SK-N-SH treated with all-trans-retinoic acid at 6 μM for 48 hours (cell line): ENCODE data around the gene PHF1.

Experiments
- ATAC-seq: fragments of 200-7000 bp; cut with Tn5 transposase; 3 replicates; pipeline ENCODE4 v1.9.1; 2020; ENCODE audit warnings: mild to moderate bottlenecking, moderate library complexity
- ARNTL ChIP-seq: fragments of 450-650 bp; formaldehyde crosslinking; IDR thresholded peaks from 2 replicates; pipeline ENCODE4 v1.5.0; 2020; ENCODE audit warnings: low read depth, mild to moderate bottlenecking, moderate library complexity, borderline replicate concordance
- BACH2 ChIP-seq: fragments of 250-450 bp; sonication (Bioruptor Pico); IDR thresholded peaks from 2 replicates; pipeline ENCODE4 v1.9.0; 2021; ENCODE audit warnings: mild to moderate bottlenecking, borderline replicate concordance
- CREB5 ChIP-seq: fragments of 250-450 bp; sonication (Bioruptor Pico); IDR thresholded peaks from 2 replicates; pipeline ENCODE4 v1.5.1; 2020; ENCODE audit warnings: low read depth, mild to moderate bottlenecking, moderate library complexity
- CSRNP3 ChIP-seq: fragments of 250-450 bp; sonication (Bioruptor Pico); IDR thresholded peaks from 2 replicates; pipeline ENCODE4 v1.5.1; 2021; ENCODE audit warnings: mild to moderate bottlenecking, moderate library complexity
- ESRRG ChIP-seq: fragments of 250-450 bp; sonication (Bioruptor Pico); IDR thresholded peaks from 2 replicates; pipeline ENCODE4 v1.6.1; 2021; ENCODE audit warnings: mild to moderate bottlenecking
- GLIS3 ChIP-seq: fragments of 250-450 bp; sonication (Bioruptor Pico); IDR thresholded peaks from 2 replicates; pipeline ENCODE4 v1.5.0; 2020; ENCODE audit warnings: mild to moderate bottlenecking, moderate library complexity
- ISL1 ChIP-seq: fragments of 250-450 bp; sonication (Bioruptor Pico); IDR thresholded peaks from 2 replicates; pipeline ENCODE4 v2.1.2; 2022; ENCODE audit warnings: mild to moderate bottlenecking, moderate library complexity
- OSR1 ChIP-seq: fragments of 250-450 bp; sonication (Bioruptor Pico); IDR thresholded peaks from 2 replicates; pipeline ENCODE4 v1.8.0; 2022; ENCODE audit warnings: moderate library complexity, mild to moderate bottlenecking, inconsistent platforms
- PATZ1 ChIP-seq: fragments of 250-450 bp; sonication (Bioruptor Pico); IDR thresholded peaks from 2 replicates; pipeline ENCODE4 v1.8.0; 2020; ENCODE audit warnings: mild to moderate bottlenecking, moderate library complexity, borderline replicate concordance
- PPARA ChIP-seq: fragments of 250-450 bp; sonication (Bioruptor Pico); IDR thresholded peaks from 2 replicates; pipeline ENCODE4 v1.5.0; 2020; ENCODE audit warnings: mild to moderate bottlenecking, borderline replicate concordance
- RARB ChIP-seq: fragments of 250-450 bp; sonication (Bioruptor Pico); IDR thresholded peaks from 2 replicates; pipeline ENCODE4 v1.8.0; 2021; ENCODE audit warnings: mild to moderate bottlenecking, moderate library complexity
- SNAI2 ChIP-seq: fragments of 250-450 bp; sonication (Bioruptor Pico); IDR thresholded peaks from 2 replicates; pipeline ENCODE4 v1.5.0; 2020; ENCODE audit warnings: mild to moderate bottlenecking, moderate library complexity
- TCF4 ChIP-seq: fragments of 250-450 bp; sonication (Bioruptor Pico); IDR thresholded peaks from 2 replicates; pipeline ENCODE4 v1.8.0; 2021; ENCODE audit warnings: mild to moderate bottlenecking, moderate library complexity, borderline replicate concordance
- TOX ChIP-seq: fragments of 250-450 bp; sonication (Bioruptor Pico); IDR thresholded peaks from 2 replicates; pipeline ENCODE4 v1.8.0; 2021; ENCODE audit warnings: mild to moderate bottlenecking, moderate library complexity, borderline replicate concordance
- TSHZ2 ChIP-seq: fragments of 250-450 bp; sonication (Bioruptor Pico); IDR thresholded peaks from 2 replicates; pipeline ENCODE4 v1.5.0; 2020; ENCODE audit warnings: mild to moderate bottlenecking, moderate library complexity
- ZC3H10 ChIP-seq: fragments of 250-450 bp; sonication (Bioruptor Pico); IDR thresholded peaks from 2 replicates; pipeline ENCODE4 v1.5.1; 2021; ENCODE audit warnings: mild to moderate bottlenecking, moderate library complexity
- ZFP3 ChIP-seq: fragments of 250-450 bp; sonication (Bioruptor Pico); IDR thresholded peaks from 2 replicates; pipeline ENCODE4 v1.5.0; 2020; ENCODE audit warnings: mild to moderate bottlenecking, moderate library complexity
- ZFP30 ChIP-seq: fragments of 450-650 bp; formaldehyde crosslinking; IDR thresholded peaks from 2 replicates; pipeline ENCODE4 v1.5.0; 2022; ENCODE audit warnings: mild to moderate bottlenecking, moderate library complexity
- ZNF565 ChIP-seq: fragments of 450-650 bp; formaldehyde crosslinking; conservative IDR thresholded peaks from 2 replicates; pipeline ENCODE4 v1.5.0; 2020; ENCODE audit warnings: low read depth, mild to moderate bottlenecking, moderate library complexity
- ZNF70 ChIP-seq: fragments of 450-650 bp; formaldehyde crosslinking; IDR thresholded peaks from 2 replicates; pipeline ENCODE4 v1.5.0; 2020; ENCODE audit warnings: mild to moderate bottlenecking, moderate library complexity
- ZNF8 ChIP-seq: fragments of 450-650 bp; formaldehyde crosslinking; IDR thresholded peaks from 2 replicates; pipeline ENCODE4 v1.5.0; 2020; ENCODE audit warnings: mild to moderate bottlenecking, moderate library complexity

The PHF1 gene

GRCh38 chr6:33417903-33418689 is 7.3 kb downstream of the PHF1 start, which contains the start of gene CUTA:
TSS of gene CUTA (minus strand) at chr6:33418107. CDS start at chr6:33418000, 107 bp downstream.
- ATAC-seq, result peak; percentile 93
- TF ChIP-seq SNAI2 (CRISPR knock-in tag) (no peak), OSR1 (no peak), TOX (CRISPR knock-in tag) (no peak), ESRRG (CRISPR knock-in tag) (no peak), PPARA (CRISPR knock-in tag) (no peak), ZFP3 (no peak), ISL1 (CRISPR knock-in tag) (no peak), ZFP30 (CRISPR knock-in tag) (no peak), RARB (no peak), ARNTL (no peak), ZNF70 (CRISPR knock-in tag) (no peak), TSHZ2 (CRISPR knock-in tag) (no peak; the same call in 1 of the 2 replicates), GLIS3 (CRISPR knock-in tag) (no peak)

GRCh38 chr6:33418690-33419291 is 8.0 kb downstream of the PHF1 start:
- TF ChIP-seq PATZ1, result no peak
- no peak for TF ChIP-seq ZFP3
- TF ChIP-seq OSR1, result no peak
- TF ChIP-seq ESRRG (CRISPR knock-in tag), result no peak
- no peak for TF ChIP-seq CSRNP3 (CRISPR knock-in tag)
- no peak for TF ChIP-seq ZFP30 (CRISPR knock-in tag)
- no peak for TF ChIP-seq ISL1 (CRISPR knock-in tag)
- no peak for TF ChIP-seq ZNF70 (CRISPR knock-in tag)
- TF ChIP-seq CREB5 (CRISPR knock-in tag), result no peak
- no peak for ATAC-seq

- ATAC-seq, result no peak
- no peak for TF ChIP-seq CSRNP3 (CRISPR knock-in tag)
- TF ChIP-seq SNAI2 (CRISPR knock-in tag), result no peak
- TF ChIP-seq ZNF8 (CRISPR knock-in tag), result no peak
- no peak for TF ChIP-seq ARNTL
- TF ChIP-seq TOX (CRISPR knock-in tag), result no peak
- no peak for TF ChIP-seq BACH2 (CRISPR knock-in tag)
- TF ChIP-seq ISL1 (CRISPR knock-in tag), result no peak
- TF ChIP-seq ZNF565 (CRISPR knock-in tag), result no peak
- no peak for TF ChIP-seq TCF4 (CRISPR knock-in tag)
- no peak for TF ChIP-seq ZC3H10
- no peak for TF ChIP-seq TSHZ2 (CRISPR knock-in tag)
- no peak for TF ChIP-seq RARB
- TF ChIP-seq ZFP3, result no peak
- TF ChIP-seq CREB5 (CRISPR knock-in tag), result no peak
Observed at GRCh38 chr6:33419580-33420490, 9.0 kb downstream of the PHF1 start, which contains the start of gene SYNGAP1. TSS of gene SYNGAP1 (plus strand) at chr6:33420065. CDS start at chr6:33420265, 200 bp downstream.
